CD1c-positive myeloid dendritic cell (primary cell): Measurements from ENCODE around the gene TFB2M.

Experiments used
- DNase-seq: peaks from one replicate; pipeline ENCODE4 v3.0.0-alpha.2; 2016; ENCODE audit errors: extremely low spot score

TFB2M gene

DNA sequence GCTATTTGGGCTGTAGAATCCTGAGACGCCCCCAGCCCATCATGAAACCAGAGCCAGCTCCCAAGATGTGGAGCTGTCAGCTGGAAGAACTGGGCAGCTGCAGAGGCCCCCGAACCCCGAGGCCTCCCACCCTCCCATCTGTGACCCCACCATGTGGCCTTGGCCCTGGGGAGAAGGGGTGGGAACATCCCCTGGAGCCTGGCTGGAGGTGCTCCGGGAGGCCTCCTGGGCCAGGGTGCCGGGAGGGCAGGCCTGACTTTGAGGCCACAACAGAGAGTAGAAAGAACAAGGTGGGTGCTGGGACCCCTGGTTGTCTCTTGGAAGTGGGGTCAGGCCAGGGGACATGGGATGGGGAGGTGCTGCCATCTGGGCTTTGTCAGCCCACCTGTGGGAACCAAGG lies 53.0 kb downstream of the TFB2M start:
- DNase-seq, result no peak

DNA sequence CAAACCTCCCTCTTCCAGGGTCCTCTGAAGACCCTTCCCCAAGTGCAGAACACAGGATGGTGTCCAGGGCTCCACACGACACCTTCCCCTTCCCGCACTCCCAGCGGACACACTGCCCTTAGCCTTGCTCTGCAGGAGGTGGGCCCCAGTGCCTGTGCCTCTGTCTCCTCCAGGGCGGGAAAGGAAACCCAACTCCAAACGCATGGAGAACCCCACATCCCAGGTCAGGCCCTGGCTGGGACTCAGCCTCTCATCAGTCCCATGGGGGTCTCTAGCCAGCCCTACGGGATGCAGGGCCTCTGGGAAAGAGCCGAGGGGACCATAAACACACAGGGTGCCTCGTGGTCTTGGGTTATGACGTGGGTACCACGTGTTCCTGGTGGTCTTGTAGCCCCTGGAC lies 53.4 kb downstream of the TFB2M start:
- DNase-seq, result no peak

DNA sequence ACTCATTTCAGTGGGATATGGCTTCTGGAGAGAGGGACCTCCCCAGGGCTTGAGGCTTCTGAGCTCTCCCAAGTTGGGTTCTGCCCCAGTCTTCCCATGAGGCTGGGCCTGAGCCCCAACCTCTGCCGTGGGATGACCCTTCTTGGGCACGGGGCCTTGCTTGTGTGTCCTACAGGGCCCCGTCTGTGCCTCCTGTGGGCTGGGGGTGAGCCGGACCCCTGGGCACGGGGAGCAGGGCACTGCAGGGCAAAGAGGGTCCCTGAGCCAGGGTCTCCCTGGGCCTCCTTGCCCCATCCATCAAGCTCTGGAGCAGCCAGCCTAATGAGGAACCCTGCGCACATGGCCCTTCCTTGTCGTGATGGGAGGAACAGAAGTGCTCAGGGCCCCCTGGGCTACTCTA lies 53.8 kb downstream of the TFB2M start:
- DNase-seq, result no peak

DNA sequence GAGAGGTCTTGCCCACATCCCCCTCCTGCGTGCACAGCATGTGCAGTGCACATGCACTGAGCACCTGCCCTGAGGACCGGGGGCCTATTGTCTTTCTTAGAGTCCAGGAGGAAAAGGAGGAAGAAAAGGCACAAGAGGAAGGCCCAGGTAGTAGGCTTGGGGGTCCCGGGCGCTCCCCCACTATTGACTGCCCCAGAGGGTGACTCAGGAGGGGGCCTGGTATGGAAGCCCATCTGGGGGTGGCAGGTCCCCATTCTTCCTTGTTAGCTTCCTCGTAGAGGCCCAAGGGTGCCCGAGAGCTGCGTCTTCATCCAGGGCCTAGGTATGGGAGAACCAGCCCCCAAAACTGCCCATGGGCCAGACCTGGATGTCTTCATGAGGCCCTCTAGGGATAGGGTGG lies 54.9 kb downstream of the TFB2M start:
- no peak for DNase-seq

DNA sequence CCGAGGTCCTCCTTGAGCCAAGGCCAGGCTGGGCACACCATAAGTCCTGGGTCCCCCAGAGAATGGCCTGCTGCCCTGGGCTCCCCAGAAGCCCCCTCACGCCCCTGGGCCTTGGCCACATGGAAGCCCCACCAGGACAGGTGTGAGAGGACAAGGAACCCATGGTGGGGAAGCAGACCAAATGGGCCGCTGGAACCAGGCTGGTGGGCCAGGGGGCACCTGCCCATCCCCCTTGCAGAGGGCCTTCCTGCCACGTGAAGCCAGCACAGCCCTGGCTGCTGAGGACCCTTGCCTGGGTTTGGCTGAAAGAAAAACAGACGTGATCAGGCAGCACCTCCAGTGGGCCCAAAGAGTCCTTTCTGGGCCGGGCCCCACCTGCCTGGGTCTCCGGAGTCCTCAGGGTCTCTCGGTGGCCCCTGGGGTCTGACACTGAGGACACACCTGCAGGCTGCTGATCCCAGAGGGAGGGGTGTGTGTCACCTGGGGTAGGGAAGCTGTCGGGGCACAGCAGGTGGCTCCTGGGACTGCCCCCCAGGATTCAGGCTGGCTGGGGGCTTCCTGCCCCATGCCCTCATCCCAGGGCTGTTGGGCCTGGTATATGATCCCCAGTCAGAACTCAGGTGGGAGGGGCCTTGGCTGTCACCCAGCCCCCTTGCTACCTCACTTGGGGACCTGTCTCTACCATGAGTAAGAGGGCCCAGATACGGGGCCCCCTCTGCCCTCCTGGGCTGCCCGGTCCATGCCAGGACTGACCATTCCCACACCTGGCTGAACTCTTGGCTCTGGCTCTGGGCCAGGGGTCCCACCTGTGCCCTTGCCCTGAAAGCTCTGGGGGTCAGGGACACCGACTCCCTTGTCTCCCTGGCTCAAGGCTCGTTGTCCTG lies 55.7 kb downstream of the TFB2M start:
- DNase-seq, result no peak

DNA sequence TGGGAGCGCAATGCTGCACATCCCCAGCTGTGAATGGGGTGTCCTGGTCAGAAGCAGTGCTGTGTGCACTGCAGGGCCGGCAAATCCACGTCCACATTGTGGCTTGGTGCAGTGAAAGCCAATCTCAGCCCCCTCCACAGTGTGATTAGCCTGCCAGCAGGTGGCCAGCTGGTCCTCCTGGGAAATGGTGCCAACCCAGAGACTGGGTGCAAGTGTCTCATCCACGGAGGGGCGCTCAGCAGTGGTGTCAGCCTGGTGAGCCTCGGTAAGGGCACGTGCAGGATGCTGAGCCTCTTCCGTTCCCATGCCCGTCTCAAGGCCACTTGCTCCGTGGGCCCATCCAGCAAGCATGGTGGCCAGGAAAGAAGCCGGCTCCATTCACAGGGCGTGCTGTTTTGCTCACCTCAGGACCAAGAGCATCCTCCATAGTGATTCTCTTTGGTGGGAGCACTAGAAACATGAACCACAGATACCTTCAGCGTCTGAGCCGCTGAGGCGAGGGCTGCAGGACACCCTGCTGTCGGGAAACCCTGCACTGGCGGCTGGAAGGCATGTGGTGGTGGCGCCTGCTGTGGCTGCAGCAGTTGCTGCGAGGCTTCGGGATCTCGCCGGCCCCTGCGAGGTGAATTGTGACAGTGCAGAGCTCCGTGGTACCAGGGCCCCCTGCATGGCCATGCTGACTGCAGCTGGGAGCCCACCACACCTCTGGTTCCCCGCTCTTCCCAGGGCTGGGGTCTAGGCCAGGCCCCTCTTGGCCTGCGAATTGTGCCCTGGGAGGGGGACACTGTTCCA lies 57.0 kb downstream of the TFB2M start:
- DNase-seq, result no peak

DNA sequence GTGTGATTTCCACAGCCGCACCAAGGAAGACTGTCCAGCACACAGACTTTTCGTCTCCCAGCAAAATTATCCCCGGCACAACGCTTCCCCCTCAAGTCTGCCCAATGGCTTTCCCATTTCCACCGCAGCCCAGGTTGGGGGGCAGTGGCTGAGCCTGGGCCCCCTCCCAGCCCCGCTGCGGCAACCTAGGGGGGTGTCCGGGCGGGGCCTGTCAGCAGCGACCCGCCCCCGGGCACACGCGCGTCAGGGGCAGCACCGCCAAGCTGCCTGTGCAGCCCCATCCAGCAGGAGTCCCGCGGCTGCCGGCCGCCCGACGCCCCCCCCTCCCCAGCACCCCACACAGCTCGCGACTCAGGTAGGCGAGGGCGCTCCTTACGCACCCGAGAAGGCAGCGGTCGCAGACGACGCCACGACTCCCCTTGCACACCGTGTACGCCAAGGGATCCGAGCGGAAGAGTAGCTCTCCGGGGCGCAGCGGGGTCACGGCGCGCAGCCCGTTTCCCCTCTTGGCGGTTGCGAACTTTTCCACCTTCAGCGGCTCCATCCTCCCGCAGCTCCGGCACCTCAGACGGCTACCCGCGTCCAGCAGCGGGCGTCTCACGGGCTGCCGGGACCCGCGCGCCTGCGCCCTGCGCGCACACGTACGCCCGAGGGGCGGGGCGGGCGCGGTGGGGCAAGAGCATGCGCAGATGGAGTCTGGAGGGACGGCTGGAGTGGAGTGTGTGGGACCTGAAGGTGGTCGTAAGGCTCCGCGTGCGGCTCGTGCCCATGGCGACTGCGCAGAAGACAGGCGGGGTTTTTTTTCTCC lies 59.2 kb downstream of the TFB2M start, which contains the start of gene SMYD3:
Gene SMYD3 (minus strand): TSS at position 606 of the 808 bp plus-strand sequence.
- peak; percentile 88 for DNase-seq

DNA sequence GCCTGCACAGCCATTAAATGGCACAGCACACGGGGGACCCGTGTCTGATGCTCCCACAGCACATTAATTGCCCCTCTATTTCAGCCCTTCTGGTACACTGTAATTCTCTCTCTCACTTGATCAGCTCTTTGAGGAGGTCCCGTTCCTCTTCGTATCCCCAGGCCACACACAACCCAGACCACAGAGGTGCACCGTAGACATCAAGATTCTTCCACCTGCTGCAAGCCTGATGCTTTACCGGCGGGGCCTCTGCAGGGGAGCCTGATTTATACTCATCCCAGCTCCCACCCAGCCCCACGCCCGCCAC lies 59.7 kb downstream of the TFB2M start:
- DNase-seq, result no peak

DNA sequence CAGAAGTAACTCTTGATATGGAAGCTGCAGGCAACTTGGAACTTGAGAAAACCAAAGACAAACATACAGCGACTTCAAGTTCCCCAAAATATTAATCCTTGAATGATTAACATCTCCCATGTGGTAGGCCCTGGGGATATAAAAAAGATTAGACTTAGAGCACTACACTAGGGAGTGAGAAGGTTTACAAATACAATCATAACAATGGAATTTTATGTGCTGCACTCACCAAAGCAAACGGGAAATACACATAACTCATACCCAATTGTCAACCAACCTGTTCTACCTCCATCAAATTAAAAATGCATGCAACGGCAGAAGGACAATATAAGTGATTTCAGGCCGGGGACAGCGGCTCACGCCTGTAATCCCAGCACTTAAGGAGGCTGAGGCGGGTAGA lies 62.7 kb downstream of the TFB2M start:
- no peak for DNase-seq

DNA sequence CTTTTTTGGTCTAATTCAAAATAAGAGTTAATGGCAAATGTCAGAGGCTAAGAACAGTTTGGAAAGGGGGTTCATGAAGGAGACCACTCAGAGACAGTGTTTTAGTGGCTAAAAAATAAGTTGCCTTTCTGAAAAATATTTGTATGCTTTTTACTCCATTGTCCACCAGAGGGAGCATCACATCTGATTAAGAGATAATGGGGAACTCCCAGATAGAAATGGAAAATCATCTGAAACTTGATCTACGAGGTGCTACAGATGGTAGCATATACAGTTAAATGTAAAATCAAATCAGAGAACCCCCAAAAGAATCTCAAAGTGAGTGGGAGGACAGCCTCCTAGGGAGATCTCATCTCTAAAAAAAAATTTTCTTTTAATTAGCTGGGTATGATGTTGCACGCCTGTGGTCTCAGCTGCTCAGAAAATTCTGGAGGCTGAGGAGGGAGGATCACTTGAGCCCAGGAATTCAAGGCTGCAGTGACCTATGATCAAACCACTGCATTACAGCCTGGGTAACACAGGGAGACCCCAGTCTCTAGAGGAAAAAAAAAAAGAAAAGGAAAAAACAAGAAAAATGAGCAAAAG lies 68.6 kb downstream of the TFB2M start:
- peak; percentile 82 for DNase-seq

DNA sequence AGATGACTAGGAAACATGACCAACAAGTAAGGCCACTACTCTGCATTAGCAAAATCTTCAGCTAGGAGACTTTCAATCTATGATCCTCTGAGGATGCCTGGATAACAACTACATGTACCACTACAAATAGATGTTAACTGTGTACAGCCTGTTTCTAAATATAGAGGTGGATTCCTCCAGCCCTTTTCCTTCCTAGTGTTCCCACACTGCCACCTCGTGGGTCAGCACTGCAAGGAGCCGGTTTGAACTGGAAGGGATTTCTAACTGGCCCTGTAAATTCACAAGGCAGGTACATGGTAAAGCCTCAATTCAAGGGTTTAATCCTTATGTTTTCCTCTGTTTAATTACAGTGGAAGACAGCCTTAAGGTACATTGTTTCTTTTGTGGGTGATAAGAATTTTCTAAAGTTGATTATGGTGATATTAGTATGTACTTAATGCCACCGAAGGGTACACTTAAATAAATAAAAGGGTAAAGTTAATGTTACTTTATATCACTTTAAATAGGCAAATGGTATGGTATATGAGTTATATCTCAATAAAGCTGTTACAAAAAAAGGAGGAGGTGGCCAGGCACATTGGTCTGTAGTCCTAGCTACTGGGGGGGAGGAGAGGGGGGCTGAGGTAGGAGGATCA lies 73.3 kb downstream of the TFB2M start:
- DNase-seq, result peak; percentile 31

DNA sequence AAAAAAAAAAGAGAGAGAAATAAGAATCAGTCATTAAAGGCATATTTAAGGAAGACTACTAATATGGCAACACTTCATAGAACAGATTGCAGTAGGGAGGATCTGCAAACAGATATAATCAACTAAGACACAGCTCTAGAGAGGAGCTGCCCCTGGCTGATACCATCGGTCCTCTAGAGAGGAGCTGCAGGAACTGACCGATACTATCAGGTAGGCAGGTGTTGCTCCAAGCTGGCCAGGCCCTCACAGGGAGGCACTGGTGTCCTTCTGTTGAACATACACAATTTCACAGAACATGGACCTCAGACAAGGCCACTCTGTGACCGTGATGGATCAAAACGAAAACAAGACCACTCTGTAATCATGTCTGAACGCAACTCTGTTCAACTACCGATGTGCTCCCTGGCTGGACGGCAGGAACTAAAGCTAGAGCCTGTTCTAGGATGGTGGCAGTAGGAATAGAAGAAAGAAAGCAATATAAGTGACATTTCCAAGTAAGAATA lies 74.5 kb downstream of the TFB2M start:
- no peak for DNase-seq
